Activated gamma-delta T cell (primary cell): ENCODE measurements around the gene DHX9.
A peak's percentile ranks its signal among the peaks of the same experiment; 100 is the strongest.

Source experiments
- DNase-seq: peaks from one replicate; lab custom pipeline; 2025; lab: John Stamatoyannopoulos, UW
- total RNA-seq, 2 donors: gene quantifications; one replicate each; lab custom pipeline; 2026; lab: John Stamatoyannopoulos, UW

Gene DHX9
- 360 to 440 reads per million in 2 donors for total RNA-seq

DNA sequence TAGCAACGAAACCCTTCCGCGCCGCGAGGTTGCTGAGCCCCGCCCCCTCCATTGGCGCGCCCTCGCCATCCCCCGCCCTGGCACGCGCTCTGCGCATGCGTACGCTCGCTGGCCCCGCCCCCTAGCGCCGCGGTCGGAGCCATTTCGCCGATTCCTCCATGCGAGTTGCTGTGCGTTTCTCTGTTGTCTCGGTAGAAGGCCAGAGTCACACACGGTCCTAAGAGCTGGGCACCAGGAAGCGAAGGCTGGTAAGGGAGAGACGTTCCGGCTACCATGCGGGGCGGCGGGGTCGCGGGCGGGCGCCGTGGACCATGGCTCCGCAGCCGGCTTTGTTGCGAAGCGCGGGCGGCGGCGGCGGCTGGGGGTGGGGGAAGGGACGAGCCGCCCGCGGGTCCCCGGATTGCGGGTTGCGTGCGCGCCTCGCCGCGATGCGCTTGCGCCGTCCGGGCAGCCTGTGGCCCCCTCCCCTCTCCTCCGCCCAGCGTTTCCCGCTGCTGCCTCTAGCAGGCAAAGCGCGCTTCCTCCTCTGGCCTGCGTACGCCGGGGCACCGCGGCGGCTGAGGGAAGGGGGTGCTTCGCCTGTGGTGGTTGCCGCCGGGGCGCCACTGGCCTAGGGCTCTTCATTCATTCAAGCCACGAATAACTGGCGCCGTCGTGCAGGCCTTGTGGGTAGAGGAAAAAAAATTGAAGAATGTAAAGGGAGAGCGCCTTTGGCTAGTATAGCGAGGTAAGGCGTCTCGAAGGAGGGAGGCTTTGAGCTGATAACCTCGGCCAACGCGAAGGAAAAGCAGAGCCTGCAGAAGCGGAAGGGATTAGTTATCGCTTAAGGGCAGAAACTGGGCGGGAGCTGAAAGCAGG, at the start of gene DHX9:
Gene DHX9, plus strand, starts transcription at position 139 of the 858 bp plus-strand sequence. CDS start 3,220 bp downstream, outside the sequence.
- DNase-seq = peak; percentile 94

DNA sequence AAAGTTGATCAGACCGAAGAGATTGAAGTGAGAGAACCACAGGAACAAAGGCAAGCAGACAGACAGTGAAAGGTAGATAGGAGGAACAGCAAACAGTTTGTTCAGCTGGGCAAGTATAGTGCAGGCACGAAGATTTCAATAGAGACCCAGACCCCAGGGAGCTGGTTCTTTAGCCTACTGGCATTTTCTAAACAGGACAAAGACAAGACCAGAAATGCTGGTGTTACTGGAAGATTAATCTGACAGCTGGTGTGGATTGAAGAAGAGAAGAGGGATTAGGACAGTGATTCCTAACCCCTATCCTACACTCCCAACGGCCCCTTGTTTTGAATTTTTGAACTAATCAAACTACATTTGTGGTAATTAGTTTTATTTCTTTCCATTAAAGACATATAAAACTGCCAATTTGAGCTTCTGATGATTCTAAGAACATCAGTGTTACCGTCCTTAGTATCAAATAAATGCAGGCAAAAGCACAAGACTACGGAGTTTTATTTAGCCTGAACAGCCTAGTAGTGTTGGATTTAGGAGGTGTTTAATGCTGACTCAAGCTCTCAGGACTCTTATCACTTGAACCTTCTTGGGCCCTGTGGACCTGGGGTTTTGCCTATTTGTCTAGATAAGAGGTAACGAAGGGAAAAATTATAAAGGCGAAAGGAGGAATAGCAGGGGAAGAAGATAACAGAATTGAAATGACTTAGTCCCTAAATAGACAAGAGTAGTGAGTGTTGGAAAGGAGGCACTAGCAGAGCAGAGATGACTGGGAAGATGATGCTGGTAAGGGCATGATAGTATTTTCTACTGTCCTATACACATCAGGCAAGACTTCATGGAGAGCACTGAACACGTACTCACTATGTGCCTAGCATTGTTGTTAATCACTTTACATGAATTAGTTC, 47.6 kb upstream of the DHX9 start:
- DNase-seq = no peak

DNA sequence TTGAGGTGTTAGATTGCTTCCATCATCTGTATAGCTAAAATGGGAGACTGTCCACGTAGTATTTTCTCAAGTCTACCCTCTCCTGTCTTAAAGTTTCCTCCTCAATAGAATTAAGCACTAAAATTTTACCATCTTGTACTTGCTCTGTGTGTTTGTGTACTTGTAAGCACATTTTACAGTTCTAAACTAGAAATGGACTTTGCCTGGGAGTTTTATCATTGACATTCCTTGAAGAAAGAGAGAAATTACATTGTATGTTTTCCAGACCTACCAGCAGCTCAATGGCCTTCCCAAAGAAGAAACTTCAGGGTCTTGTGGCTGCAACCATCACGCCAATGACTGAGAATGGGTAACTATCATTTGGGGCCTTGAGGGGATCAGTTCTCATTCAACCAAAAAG, 45.1 kb upstream of the DHX9 start:
- no peak for DNase-seq

GRCh38 chr1:182794676-182795201, 44.4 kb upstream of the DHX9 start:
- no peak for DNase-seq

DNA sequence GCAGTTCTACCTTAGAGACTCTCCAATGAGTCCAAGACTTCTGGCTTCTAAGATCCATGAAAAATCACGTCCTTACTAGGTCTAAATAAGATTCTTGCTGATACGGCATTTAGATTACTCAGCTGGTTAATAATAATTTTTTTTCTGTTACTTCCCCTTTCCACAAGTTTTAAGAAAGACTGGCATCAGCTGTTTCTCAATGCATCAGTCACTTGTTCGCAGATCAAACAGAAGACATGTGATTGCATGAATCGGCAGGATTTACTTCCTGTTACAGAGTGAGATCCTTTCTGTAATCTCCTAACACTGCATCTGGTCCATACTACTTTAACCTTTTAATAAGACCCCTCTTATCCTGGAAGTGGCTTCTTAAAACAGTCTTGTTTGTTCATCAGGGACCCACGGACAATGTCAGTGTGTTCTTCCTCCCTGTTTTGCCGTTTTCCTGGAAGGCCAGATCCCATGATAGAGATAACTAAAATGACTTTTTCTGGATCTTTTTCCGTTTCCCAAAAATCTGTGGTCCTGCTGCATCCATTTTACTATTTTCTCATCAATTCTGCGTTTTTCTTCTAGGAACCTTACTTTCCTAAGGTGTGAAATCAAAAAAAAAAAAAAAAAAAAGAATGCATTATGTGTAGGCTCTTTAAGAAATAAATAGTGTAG, 43.5 kb upstream of the DHX9 start:
- no peak for DNase-seq

GRCh38 chr1:182802006-182802803, 36.9 kb upstream of the DHX9 start:
- no peak for DNase-seq

DNA sequence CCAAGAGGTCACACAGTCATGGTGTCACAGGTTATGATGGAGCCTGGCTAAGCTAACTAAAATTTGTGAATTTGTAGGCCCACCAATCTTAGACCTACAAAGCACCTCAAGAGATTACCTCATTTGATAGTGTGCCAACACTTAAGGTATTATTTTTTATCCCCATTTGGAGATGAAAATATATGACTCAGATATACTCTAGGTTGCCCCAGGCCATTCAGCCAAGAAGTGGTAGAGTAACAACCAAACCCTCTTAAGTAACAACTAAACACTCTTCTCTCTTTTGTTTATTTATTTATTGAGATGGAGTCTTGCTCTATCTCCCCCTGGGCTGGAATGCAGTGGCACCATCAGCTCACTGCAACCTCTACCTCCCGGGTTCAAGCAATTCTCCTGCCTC, 35.3 kb upstream of the DHX9 start:
- DNase-seq = no peak

DNA sequence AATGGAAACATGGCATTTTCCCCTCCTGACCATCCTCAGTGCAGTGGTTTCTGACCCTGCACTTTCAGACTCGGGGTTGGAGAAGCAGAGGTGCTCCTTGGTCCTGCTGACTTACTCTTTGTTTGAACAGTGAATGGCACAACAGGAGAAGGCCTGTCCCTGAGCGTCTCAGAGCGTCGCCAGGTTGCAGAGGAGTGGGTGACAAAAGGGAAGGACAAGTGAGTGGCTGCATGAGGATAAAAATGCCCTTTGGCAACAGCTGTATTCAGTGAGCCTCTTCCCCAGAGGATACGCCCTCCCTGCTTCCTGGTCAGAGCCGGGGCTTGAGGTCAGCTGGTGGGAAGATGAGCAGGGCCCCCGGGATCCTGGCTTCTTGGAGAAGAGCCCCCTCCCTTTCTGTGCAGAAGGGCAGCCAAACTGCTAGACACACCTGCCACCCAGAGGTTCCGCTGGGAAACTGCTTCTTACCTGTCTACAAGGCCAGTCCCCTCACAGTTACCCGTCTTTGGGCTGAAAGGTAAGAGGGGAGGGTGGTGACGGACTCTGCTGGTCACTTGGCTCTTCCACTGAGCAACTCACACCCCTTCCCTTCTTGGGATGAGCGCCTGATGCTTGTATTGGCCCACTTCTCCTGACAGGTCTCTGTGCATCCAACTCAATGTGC, 33.0 kb upstream of the DHX9 start:
- DNase-seq = no peak

- no peak for DNase-seq
Measured at GRCh38 chr1:182807907-182808306, 31.2 kb upstream of the DHX9 start.

DNA sequence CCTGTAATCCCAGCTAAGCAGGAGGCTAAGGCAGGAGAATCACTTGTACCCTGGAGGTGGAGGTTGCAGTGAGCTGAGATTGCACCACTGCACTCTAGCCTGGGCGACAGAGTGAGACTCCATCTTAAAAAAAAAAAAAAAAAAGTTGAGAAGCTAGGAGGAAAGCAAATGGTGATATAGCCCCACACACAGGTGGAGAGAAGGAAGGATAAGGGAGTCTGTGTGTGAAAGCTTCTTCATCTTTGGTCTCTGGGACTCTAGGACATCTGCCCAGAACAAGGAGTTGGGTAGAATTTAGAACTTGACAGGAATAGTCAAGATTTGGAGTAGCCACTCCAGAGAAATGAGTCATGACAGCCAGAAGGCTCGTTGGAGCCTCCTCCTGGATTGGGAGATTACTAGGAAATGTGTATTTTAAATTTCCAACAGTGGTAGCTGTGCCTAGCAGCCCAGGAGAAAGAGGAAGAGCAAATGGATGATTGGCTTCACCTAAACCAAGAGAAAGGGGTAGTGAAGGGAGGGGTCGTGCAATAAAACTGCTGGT, 29.7 kb upstream of the DHX9 start:
- no peak for DNase-seq

- no peak for DNase-seq
Measured at GRCh38 chr1:182811975-182812722, 27.0 kb upstream of the DHX9 start.

GRCh38 chr1:182816863-182817262, 22.3 kb upstream of the DHX9 start:
- DNase-seq = no peak

DNA sequence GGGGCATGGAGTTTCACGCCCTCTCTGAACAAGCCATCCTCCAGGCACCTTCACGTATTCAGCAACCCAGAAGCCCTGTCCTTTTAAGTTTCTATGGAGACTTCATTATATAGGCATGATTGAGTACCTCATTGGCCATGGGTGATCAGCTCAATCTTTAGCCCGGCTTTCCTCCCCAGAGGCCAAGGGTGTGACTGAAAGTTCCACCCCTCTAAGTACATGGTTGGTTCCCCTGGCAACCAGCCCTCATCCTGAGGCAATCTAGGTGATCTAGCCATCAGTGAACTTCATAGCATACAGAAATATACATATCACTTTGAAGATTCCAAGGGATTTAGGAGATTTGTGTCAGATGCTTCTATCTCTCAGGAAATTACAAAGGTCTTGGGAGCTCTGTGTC, 21.3 kb upstream of the DHX9 start:
- no peak for DNase-seq

- DNase-seq = no peak
Measured at GRCh38 chr1:182823220-182823619, 15.9 kb upstream of the DHX9 start.

DNA sequence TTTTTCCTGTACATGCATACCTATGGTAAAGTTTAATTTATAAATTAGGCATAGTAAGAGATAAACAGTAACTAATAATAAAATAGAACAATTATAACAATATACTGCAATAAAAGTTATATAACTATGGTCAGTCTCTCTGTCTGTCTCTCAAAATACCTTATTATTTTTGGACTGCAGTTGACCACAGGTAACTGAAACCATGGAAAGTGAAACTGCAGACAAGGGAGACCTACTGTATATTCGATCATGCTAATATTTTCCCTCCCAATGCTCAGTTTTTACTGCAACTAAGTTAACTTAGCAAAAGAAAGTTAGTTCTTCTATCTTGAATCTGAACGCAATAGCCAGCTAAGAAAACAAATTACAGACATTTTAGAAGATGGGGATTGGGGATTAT, 12.3 kb upstream of the DHX9 start:
- DNase-seq = no peak

DNA sequence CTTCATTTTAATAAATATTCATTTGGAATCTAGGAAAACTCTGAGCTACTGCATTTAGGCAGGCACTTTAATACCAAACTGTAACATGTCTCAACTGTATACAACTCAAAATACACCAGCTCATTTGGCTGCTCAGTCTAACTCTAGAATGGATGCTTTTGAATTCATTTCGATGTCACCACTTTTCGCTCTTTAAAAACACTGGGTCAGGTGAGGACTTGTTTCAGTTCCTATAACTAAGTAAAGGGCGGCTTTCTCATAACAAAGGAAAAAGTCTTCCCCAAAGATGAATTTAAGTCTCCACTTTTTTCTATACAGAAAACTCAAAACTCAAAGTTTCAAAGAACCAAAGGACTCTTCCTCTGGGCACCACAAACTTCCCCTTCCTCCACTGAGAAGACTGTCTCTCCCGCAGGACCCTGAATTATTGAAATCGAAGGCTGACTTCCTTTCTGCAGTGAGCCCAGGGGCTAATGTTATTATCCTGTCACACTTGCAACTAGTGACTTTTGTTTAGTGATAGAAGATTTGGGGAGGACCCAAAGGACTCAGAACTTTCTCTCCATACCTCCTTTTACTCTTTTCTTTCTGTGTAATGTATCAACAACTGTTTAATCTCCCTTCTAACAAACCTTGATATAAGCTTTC, 9.7 kb upstream of the DHX9 start:
- DNase-seq = no peak

- no peak for DNase-seq
Measured at GRCh38 chr1:182833271-182833670, 5.9 kb upstream of the DHX9 start.

GRCh38 chr1:182834326-182834725, 4.8 kb upstream of the DHX9 start:
- no peak for DNase-seq

GRCh38 chr1:182835806-182836205, 3.3 kb upstream of the DHX9 start:
- no peak for DNase-seq
